HCT116 (cell line): Measurements from ENCODE around the gene CNTNAP5. TPM values are rescaled to one million over a fixed set of nuclear protein-coding genes. Genes with fewer than 3 reads are reported as not detected.

Experiments
- ATAC-seq: fragments of 200-7000 bp; cut with Tn5 transposase; 2 replicates; pipeline ENCODE4 v1.9.1; 2020; ENCODE audit warnings: mild to moderate bottlenecking, moderate library complexity
- BruUV-seq: library from RNA; stranded (reverse); fragments of 400-500 nt; replicated peaks from 2 replicates; lab custom pipeline; 2021; lab: Mats Ljungman, UMichigan
- CTCF ChIA-PET: fragments of 300-600 bp; sonication (Branson Sonifier 250); formaldehyde crosslinking; loops from one replicate; lab custom pipeline; 2021; ENCODE audit warnings: antibody characterized with exemption; lab: Charles Lee
- POLR2A ChIA-PET: fragments of 300-600, 350-600 bp; sonication (Branson Sonifier 250); formaldehyde crosslinking; loops from one replicate; lab custom pipeline; 2021; ENCODE audit warnings: antibody characterized with exemption; lab: Charles Lee
- RAD21 ChIA-PET, 2 experiments: fragments of 300-600 bp; sonication (Branson Sonifier 250); formaldehyde crosslinking; loops; one replicate each; lab custom pipeline; 2023; ENCODE audit warnings: low total read pairs in 2 of 2; ENCODE audit not compliant: uncharacterized antibody in 2 of 2, unreplicated experiment in 2 of 2, low non-redundant PET in 1 of 2; lab: Charles Lee
- DNase-seq: peaks from one replicate; pipeline ENCODE4 v3.0.0-alpha.2; 2010; ENCODE audit warnings: low read depth, low spot score
- H2AFZ ChIP-seq: fragments of 200-600 bp; shearing (Covaris generic), sonication (generic); 2 replicates; pipeline ENCODE4 v1.6.1; 2017; ENCODE audit warnings: low read depth, mixed run types, mixed read lengths, antibody characterized with exemption, low read length; ENCODE audit not compliant: poor library complexity, severe bottlenecking
- H3K27ac ChIP-seq: 2 replicates; pipeline ENCODE4 v1.5.1; 2012; ENCODE audit warnings: low read depth, low read length
- H3K27me3 ChIP-seq: fragments of 200-600 bp; sonication (generic); 2 replicates; pipeline ENCODE4 v1.6.1; 2016; ENCODE audit warnings: mixed run types, low read length, mixed read lengths; ENCODE audit not compliant: insufficient read depth
- H3K36me3 ChIP-seq, 2 experiments: fragments of 200-500 bp in 1 of 2; fragments of 200-600 bp in 1 of 2; sonication (Bioruptor generic) in 1 of 2; sonication (generic) in 1 of 2; 2 replicates each; pipeline versions ENCODE4 v1.5.1 to v1.6.1; 2014 to 2016; ENCODE audit warnings: low read length in 2 of 2, inconsistent platforms in 1 of 2, mixed read lengths in 1 of 2, mixed run types in 1 of 2; ENCODE audit not compliant: insufficient read depth in 2 of 2, control insufficient read depth in 1 of 2
- H3K4me1 ChIP-seq, 2 experiments: fragments of 200-600 bp in 1 of 2; sonication (generic) in 1 of 2; 2 replicates each; pipeline versions ENCODE4 v1.5.1 to v1.6.1; 2012 to 2017; ENCODE audit warnings: low read length in 2 of 2, inconsistent platforms in 1 of 2, mild to moderate bottlenecking in 1 of 2, mixed read lengths in 1 of 2, mixed run types in 1 of 2, moderate library complexity in 1 of 2; ENCODE audit not compliant: insufficient read depth in 2 of 2, control insufficient read depth in 1 of 2
- H3K4me2 ChIP-seq: fragments of 200-600 bp; sonication (generic); 2 replicates; pipeline ENCODE4 v1.6.1; 2017; ENCODE audit warnings: mixed run types, low read length, mixed read lengths
- H3K4me3 ChIP-seq, 2 experiments: fragments of 200-600 bp in 1 of 2; sonication (generic) in 1 of 2; replicated peaks in 1 of 2; 2 replicates each; pipeline ENCODE4 v1.5.1; 2011 to 2016; ENCODE audit warnings: low read length in 2 of 2, control low read depth in 1 of 2, low read depth in 1 of 2, mild to moderate bottlenecking in 1 of 2, mixed read lengths in 1 of 2, mixed run types in 1 of 2
- H3K79me2 ChIP-seq: fragments of 200-600 bp; sonication (generic); 2 replicates; pipeline ENCODE4 v1.6.1; 2017; ENCODE audit warnings: mild to moderate bottlenecking, mixed run types, low read length, moderate library complexity, mixed read lengths; ENCODE audit not compliant: insufficient read depth
- H3K9ac ChIP-seq: fragments of 200-600 bp; sonication (generic); 2 replicates; pipeline ENCODE4 v1.6.1; 2016; ENCODE audit warnings: low read length, mixed read lengths
- H3K9me2 ChIP-seq: fragments of 200-600 bp; sonication (generic), shearing (Covaris generic); 2 replicates; pipeline ENCODE4 v1.6.1; 2017; ENCODE audit warnings: mixed run types, mild to moderate bottlenecking, moderate library complexity; ENCODE audit not compliant: insufficient read depth
- H3K9me3 ChIP-seq, 2 experiments: fragments of 200-500 bp in 1 of 2; fragments of 200-600 bp in 1 of 2; sonication (Bioruptor generic) in 1 of 2; sonication (generic) in 1 of 2; 2 replicates each; pipeline ENCODE4 v1.6.1; 2014 to 2017; ENCODE audit warnings: low read length in 2 of 2, mixed read lengths in 2 of 2, inconsistent platforms in 1 of 2, low read depth in 1 of 2, mild to moderate bottlenecking in 1 of 2, mixed run types in 1 of 2, moderate library complexity in 1 of 2; ENCODE audit not compliant: control insufficient read depth in 1 of 2, insufficient read depth in 1 of 2
- H4K20me1 ChIP-seq: fragments of 200-600 bp; sonication (generic), shearing (Covaris generic); 2 replicates; pipeline ENCODE4 v1.6.1; 2017; ENCODE audit warnings: mixed run types, mild to moderate bottlenecking, moderate library complexity; ENCODE audit not compliant: insufficient read depth
- ATF3 ChIP-seq: IDR thresholded peaks from 2 replicates; pipeline ENCODE4 v1.6.1; 2012
- JUND ChIP-seq: IDR thresholded peaks from 2 replicates; pipeline ENCODE4 v1.6.1; 2012
- MAX ChIP-seq: IDR thresholded peaks from 2 replicates; pipeline ENCODE4 v1.6.1; 2012
- POLR2AphosphoS5 ChIP-seq: IDR thresholded peaks from 2 replicates; pipeline ENCODE4 v1.6.1; 2011; ENCODE audit warnings: mild to moderate bottlenecking, low read depth, low read length, moderate library complexity
- RAD21 ChIP-seq: IDR thresholded peaks from 2 replicates; pipeline ENCODE4 v1.6.1; 2012; ENCODE audit warnings: low read depth, mild to moderate bottlenecking
- TCF7L2 ChIP-seq: IDR thresholded peaks from 2 replicates; pipeline ENCODE4 v1.7.0; 2011; ENCODE audit warnings: borderline replicate concordance, inconsistent platforms; ENCODE audit not compliant: insufficient read depth, insufficient read length; ENCODE audit errors: extremely low read depth
- YY1 ChIP-seq: IDR thresholded peaks from 2 replicates; pipeline ENCODE4 v1.6.1; 2011; ENCODE audit warnings: low read length, low read depth, moderate library complexity, mild to moderate bottlenecking; ENCODE audit not compliant: insufficient replicate concordance; ENCODE audit errors: extremely low read depth
- ZFX ChIP-seq: fragments of 450-650 bp; IDR thresholded peaks from 2 replicates; pipeline ENCODE4 v1.6.1; 2017
- ZNF274 ChIP-seq: fragments of 200-500 bp; sonication (Bioruptor generic); IDR thresholded peaks from 2 replicates; pipeline ENCODE4 v1.6.1; 2014; ENCODE audit warnings: mild to moderate bottlenecking, low read depth, low read length, inconsistent platforms
- intact Hi-C: fragments of 100-400 bp; cut with micrococcal nuclease; formaldehyde crosslinking; loops from 2 replicates; pipeline ENCODE4 v1.10.0; 2022
- total RNA-seq: library from RNA; stranded (reverse); gene quantifications from one replicate; pipeline ENCODE4 v1.2.1, GENCODE V29; 2021; ENCODE audit not compliant: unreplicated experiment
- TF ChIP-seq, protein P1 (sequence below), 3 experiments: fragments of 200-600 bp in 1 of 3; sonication (generic) in 1 of 3; IDR thresholded peaks in 2 of 3; conservative IDR thresholded peaks in 1 of 3; 2 replicates each; pipeline ENCODE4 v1.5.1; 2012 to 2017; ENCODE audit warnings: low read depth in 2 of 3, low read length in 2 of 3, antibody characterized with exemption in 1 of 3, borderline replicate concordance in 1 of 3, control low read depth in 1 of 3, mild to moderate bottlenecking in 1 of 3, mixed read lengths in 1 of 3, mixed run types in 1 of 3, moderate library complexity in 1 of 3; ENCODE audit not compliant: insufficient read depth in 1 of 3

CNTNAP5 gene
- total RNA-seq, 1 experiment from 2014 or later, result not detected

DNA sequence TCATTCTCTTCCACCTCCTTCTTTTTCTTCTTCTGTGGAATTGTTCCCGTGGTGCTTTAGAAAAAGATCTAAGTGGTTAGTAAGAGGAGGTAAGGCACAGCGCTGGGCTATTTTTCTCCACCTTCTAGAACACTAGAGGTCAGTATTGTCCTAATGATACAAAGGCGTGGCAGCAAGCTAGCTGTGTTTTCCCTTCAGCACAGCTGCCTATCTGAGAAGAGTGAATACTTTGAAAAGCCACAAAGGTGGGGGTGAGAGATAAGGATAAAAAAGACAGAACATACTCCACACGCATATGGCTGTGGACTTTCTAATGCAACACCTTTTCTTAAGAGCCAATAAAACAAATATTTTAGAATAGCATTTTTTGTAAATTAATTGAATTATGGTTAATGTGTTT lies 2.1 kb downstream of the CNTNAP5 start:
- H3K4me1 ChIP-seq, result no peaks in the 10 kb centered on the region
- H3K9ac ChIP-seq, result no peak overlapping the region
- intact Hi-C loops, result no loop called here
- no peaks in the 10 kb centered on the region for H3K9me2 ChIP-seq
- no peak overlapping the region for H3K4me2 ChIP-seq
- ChIA-PET CTCF (no interaction called here), POLR2A (no interaction called here), RAD21 (no interaction called here)
- H2AFZ ChIP-seq, result no peak overlapping the region
- no peaks in the 10 kb centered on the region for H3K36me3 ChIP-seq
- peaks cover 9 to 17% of the 10 kb centered on the region in 2 experiments; a peak in 2 of 4 replicates for H3K9me3 ChIP-seq
- no peaks in the 10 kb centered on the region for H3K27me3 ChIP-seq
- no peak overlapping the region for H3K4me3 ChIP-seq
- no peaks in the 10 kb centered on the region for H4K20me1 ChIP-seq
- ATAC-seq (no peak), DNase-seq (no peak)
- H3K27ac ChIP-seq, result no peak overlapping the region
- BruUV-seq, result no TSS peak
- peak; percentile 44; the same call in 1 of the 2 replicates for TF ChIP-seq RAD21
- no peak for TF ChIP-seq YY1
- TF ChIP-seq, protein P1, sequence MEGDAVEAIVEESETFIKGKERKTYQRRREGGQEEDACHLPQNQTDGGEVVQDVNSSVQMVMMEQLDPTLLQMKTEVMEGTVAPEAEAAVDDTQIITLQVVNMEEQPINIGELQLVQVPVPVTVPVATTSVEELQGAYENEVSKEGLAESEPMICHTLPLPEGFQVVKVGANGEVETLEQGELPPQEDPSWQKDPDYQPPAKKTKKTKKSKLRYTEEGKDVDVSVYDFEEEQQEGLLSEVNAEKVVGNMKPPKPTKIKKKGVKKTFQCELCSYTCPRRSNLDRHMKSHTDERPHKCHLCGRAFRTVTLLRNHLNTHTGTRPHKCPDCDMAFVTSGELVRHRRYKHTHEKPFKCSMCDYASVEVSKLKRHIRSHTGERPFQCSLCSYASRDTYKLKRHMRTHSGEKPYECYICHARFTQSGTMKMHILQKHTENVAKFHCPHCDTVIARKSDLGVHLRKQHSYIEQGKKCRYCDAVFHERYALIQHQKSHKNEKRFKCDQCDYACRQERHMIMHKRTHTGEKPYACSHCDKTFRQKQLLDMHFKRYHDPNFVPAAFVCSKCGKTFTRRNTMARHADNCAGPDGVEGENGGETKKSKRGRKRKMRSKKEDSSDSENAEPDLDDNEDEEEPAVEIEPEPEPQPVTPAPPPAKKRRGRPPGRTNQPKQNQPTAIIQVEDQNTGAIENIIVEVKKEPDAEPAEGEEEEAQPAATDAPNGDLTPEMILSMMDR (IDR thresholded peaks at IDR 0.05 in 2 of 3, conservative IDR thresholded peaks at IDR 0.05 in 1 of 3; ENCODE audit: borderline replicate concordance in 1 of 3, insufficient read depth in 1 of 3, low read depth in 2 of 3, low read length in 2 of 3), result peak in 2 of 3 experiments; percentile 25 to 42; a peak in 3 of 6 replicates
- no peak for TF ChIP-seq POLR2AphosphoS5
- no peaks in the 10 kb centered on the region for H3K79me2 ChIP-seq

GRCh38 chr2:124032799-124033198 lies 7.7 kb downstream of the CNTNAP5 start:
- RAD21 ChIA-PET, result no interaction called here

More at GRCh38 chr2:124032799-124033198, 7.7 kb downstream of the CNTNAP5 start:
- intact Hi-C loops, result no loop called here
- Histone ChIP-seq H4K20me1 (no peaks in the 10 kb centered on the region), H3K27me3 (no peaks in the 10 kb centered on the region), H3K9me2 (no peaks in the 10 kb centered on the region), H3K36me3 (no peaks in the 10 kb centered on the region), H3K4me1 (no peaks in the 10 kb centered on the region), H3K9me3 (peaks cover 6 to 19% of the 10 kb centered on the region in 2 experiments; a peak in 2 of 4 replicates), H3K79me2 (no peaks in the 10 kb centered on the region), H3K27ac (no peak overlapping the region), H2AFZ (no peak overlapping the region), H3K9ac (no peak overlapping the region), H3K4me3 (no peak overlapping the region), H3K4me2 (no peak overlapping the region)
- no TSS peak for BruUV-seq
- ATAC-seq (no peak), DNase-seq (no peak)
- CTCF ChIA-PET, result no interaction called here
- POLR2A ChIA-PET, result no interaction called here
- no peak for TF ChIP-seq JUND
- no peak for TF ChIP-seq ATF3
- no peak for TF ChIP-seq MAX
- TF ChIP-seq YY1, result no peak
- TF ChIP-seq POLR2AphosphoS5, result no peak
- TF ChIP-seq ZNF274, result no peak
- TF ChIP-seq ZFX, result no peak
- TF ChIP-seq TCF7L2, result no peak
